Suprapubic skin (tissue), 4 donors: ENCODE results near the gene PLAC8.

Source experiments
- EP300 ChIP-seq: sonication (generic); formaldehyde crosslinking; IDR thresholded peaks from one replicate; pipeline ENCODE4 v1.6.1; 2017; ENCODE audit warnings: antibody characterized with exemption
- POLR2A ChIP-seq, 2 donors: fragments of 450-650 bp; IDR thresholded peaks; one replicate each; pipeline ENCODE4 v1.6.1; 2017; ENCODE audit warnings: antibody characterized with exemption in 2 of 2, mild to moderate bottlenecking in 2 of 2, moderate library complexity in 2 of 2
- POLR2AphosphoS5 ChIP-seq, 3 donors: sonication (generic); formaldehyde crosslinking; IDR thresholded peaks; one replicate each; pipeline ENCODE4 v1.6.1; 2017; ENCODE audit warnings: antibody characterized with exemption in 3 of 3
- TF ChIP-seq, protein P1 (sequence below), 2 donors: fragments of 200-600 bp in 1 of 2; fragments of 450-650 bp in 1 of 2; sonication (generic) in 1 of 2; IDR thresholded peaks; one replicate each; pipeline ENCODE4 v1.5.1; 2016 to 2019; ENCODE audit warnings: antibody characterized with exemption in 2 of 2, mild to moderate bottlenecking in 1 of 2, moderate library complexity in 1 of 2

DNA sequence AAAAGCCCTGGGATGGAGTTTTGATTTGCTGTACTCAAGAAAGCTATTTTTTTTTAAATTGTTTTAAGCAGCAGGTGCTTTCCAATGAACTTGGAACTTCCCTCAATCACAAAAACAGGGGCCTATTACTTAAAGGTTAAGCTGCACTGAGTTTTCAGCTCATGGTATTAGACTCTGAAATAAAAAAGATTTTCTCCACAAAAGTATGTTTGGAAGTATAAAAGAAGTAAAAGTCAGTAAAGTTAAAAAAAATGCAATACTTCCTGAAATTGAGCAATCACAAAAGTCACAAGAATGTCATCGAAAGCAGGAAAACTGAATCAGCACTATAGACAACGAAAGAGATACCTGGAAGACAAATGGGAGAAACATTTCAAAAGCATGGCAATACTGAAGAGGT lies 38.9 kb upstream of the PLAC8 start:
- TF ChIP-seq, protein P1, sequence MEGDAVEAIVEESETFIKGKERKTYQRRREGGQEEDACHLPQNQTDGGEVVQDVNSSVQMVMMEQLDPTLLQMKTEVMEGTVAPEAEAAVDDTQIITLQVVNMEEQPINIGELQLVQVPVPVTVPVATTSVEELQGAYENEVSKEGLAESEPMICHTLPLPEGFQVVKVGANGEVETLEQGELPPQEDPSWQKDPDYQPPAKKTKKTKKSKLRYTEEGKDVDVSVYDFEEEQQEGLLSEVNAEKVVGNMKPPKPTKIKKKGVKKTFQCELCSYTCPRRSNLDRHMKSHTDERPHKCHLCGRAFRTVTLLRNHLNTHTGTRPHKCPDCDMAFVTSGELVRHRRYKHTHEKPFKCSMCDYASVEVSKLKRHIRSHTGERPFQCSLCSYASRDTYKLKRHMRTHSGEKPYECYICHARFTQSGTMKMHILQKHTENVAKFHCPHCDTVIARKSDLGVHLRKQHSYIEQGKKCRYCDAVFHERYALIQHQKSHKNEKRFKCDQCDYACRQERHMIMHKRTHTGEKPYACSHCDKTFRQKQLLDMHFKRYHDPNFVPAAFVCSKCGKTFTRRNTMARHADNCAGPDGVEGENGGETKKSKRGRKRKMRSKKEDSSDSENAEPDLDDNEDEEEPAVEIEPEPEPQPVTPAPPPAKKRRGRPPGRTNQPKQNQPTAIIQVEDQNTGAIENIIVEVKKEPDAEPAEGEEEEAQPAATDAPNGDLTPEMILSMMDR (IDR thresholded peaks at IDR 0.05): no peak
- no peak for TF ChIP-seq POLR2A (IDR thresholded peaks at IDR 0.05)
- no peak for TF ChIP-seq EP300
- no peak for TF ChIP-seq POLR2AphosphoS5 (IDR thresholded peaks at IDR 0.05)
